ENCODE results near the gene VPS37D.

- no peak for TF ChIP-seq CTCF (IDR thresholded peaks at IDR 0.05; ENCODE audit: insufficient read depth, low read length, poor library complexity, severe bottlenecking)
- TF ChIP-seq EZH2phosphoT487 (conservative IDR thresholded peaks at IDR 0.05; ENCODE audit: low read length) = no peak
Measured at GRCh38 chr7:73663033-73663432, 4.6 kb upstream of the VPS37D start.

Measured in SU-DHL-6 (cell line).